ENCODE results near the gene CUEDC1.

The CUEDC1 gene

DNA sequence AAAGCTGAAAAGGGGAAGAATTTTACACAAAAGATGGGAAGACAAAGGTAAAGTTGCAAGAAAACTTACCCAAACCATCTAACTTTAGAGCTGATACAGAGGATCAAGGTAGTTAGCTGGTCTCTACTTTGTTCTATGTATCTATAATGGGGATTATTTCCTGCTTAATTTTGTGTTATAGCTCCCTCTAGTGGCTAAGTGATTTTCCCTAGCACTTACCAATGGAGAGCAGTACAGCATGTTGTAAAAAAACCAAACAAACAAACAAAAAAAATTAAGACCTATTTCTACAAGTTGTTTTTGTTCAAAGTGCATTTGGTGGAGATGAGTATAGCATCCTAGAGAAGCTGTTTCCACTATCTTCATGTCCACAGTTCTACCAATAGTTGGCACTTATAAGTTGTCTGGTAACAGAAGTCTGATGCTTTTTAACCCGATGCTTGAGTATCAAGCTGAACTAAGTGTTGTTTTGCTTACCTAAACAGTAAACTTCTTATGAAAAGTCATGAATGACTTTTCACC, 44.3 kb upstream of the CUEDC1 start:
- intact Hi-C loops (cut with DNase I; ENCODE audit: low total_unique reads), result loop anchor here (10.0 kb wide), 2 partner anchors 115 to 745 kb away; partner anchors contain the start of gene MSI2
- TF ChIP-seq, protein P1, sequence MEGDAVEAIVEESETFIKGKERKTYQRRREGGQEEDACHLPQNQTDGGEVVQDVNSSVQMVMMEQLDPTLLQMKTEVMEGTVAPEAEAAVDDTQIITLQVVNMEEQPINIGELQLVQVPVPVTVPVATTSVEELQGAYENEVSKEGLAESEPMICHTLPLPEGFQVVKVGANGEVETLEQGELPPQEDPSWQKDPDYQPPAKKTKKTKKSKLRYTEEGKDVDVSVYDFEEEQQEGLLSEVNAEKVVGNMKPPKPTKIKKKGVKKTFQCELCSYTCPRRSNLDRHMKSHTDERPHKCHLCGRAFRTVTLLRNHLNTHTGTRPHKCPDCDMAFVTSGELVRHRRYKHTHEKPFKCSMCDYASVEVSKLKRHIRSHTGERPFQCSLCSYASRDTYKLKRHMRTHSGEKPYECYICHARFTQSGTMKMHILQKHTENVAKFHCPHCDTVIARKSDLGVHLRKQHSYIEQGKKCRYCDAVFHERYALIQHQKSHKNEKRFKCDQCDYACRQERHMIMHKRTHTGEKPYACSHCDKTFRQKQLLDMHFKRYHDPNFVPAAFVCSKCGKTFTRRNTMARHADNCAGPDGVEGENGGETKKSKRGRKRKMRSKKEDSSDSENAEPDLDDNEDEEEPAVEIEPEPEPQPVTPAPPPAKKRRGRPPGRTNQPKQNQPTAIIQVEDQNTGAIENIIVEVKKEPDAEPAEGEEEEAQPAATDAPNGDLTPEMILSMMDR (IDR thresholded peaks at IDR 0.05), result peak; percentile 76 to 80
- Histone ChIP-seq H3K4me3 (no peak overlapping the region), H3K27ac (peak overlapping the region in 1 of 2 donors; percentile 20), H3K27me3 (no peaks in the 10 kb centered on the region), H3K9me3 (no peaks in the 10 kb centered on the region), H3K4me1 (peaks cover 0 to 46% (median 14%) of the 10 kb centered on the region in 4 donors), H3K36me3 (peaks cover 27 to 48% (median 38%) of the 10 kb centered on the region in 3 donors)
- no peak for DNase-seq

DNA sequence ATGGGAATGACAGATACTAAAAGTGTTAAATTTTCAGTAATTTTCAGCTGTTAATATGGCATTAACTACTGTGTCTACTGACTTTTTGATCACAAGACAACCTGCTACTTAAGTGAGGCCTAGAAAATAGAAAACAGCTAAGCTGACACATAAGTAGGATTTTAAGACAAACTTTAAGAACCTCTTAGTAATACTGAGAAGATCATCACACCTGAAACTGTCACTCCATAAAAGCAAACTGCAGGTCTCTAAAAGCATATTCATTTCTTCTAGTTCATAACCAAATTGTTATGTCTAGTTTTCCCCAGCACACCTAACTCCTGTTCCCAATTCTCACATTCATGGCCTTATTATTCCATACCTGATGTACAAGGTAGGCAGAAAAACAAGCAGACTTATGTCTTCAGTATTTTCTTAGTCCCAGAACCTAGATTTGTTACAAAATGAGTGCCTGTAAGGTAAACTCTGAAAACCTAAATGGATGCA, 43.8 kb upstream of the CUEDC1 start:
- intact Hi-C loops (cut with DNase I; ENCODE audit: low total_unique reads), result no loop called here
- TF ChIP-seq, protein P1 (IDR thresholded peaks at IDR 0.05), result no peak
- Histone ChIP-seq H3K4me3 (no peak overlapping the region), H3K4me1 (peaks cover 0 to 41% (median 11%) of the 10 kb centered on the region in 4 donors), H3K9me3 (no peaks in the 10 kb centered on the region), H3K27me3 (no peaks in the 10 kb centered on the region), H3K27ac (no peak overlapping the region), H3K36me3 (peaks cover 23 to 43% (median 33%) of the 10 kb centered on the region in 3 donors)
- no peak for DNase-seq

DNA sequence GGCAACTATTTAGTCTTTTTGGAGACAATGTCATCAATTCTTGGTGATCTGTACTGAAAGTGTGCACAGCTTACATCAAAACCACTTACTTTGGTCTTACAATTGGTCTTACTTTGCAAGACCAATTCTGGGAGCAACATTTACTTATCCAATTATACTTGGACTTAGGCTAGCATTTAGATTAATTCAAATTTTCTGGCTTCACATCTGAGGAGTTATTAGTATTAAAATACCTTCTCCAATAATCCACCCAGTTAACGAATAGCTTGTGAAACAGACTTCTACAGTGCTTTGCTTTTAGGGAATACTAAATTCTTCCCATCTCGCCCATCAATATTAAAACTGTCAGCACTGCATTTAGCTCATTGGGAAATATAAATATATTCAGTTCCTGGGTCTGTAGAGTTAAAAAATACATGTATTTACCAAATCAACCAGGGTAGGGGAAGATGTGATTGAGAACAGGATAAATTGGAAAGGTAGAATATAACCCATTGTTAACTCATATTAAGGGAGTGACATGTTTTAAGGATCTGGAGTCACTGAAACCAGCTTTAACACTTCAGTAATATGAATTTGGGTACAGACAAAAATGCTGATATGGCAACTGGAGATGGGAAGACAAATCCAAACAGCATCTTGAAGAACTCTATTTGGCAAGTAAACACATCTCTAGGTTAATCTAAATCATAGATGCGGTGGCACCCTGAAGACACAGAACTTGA, 42.0 kb upstream of the CUEDC1 start:
- Histone ChIP-seq H3K4me1 (peaks cover 0 to 23% (median 13%) of the 10 kb centered on the region in 4 donors), H3K4me3 (no peak overlapping the region), H3K36me3 (peaks cover 6 to 25% (median 20%) of the 10 kb centered on the region in 3 donors), H3K27me3 (no peaks in the 10 kb centered on the region), H3K27ac (no peak overlapping the region), H3K9me3 (no peaks in the 10 kb centered on the region)
- intact Hi-C loops (cut with DNase I; ENCODE audit: low total_unique reads), result loop anchor here (2.0 kb wide), 1 partner anchor 130 kb away; no protein-coding TSS in a partner anchor
- DNase-seq, result no peak
- TF ChIP-seq, protein P1 (IDR thresholded peaks at IDR 0.05), result no peak

DNA sequence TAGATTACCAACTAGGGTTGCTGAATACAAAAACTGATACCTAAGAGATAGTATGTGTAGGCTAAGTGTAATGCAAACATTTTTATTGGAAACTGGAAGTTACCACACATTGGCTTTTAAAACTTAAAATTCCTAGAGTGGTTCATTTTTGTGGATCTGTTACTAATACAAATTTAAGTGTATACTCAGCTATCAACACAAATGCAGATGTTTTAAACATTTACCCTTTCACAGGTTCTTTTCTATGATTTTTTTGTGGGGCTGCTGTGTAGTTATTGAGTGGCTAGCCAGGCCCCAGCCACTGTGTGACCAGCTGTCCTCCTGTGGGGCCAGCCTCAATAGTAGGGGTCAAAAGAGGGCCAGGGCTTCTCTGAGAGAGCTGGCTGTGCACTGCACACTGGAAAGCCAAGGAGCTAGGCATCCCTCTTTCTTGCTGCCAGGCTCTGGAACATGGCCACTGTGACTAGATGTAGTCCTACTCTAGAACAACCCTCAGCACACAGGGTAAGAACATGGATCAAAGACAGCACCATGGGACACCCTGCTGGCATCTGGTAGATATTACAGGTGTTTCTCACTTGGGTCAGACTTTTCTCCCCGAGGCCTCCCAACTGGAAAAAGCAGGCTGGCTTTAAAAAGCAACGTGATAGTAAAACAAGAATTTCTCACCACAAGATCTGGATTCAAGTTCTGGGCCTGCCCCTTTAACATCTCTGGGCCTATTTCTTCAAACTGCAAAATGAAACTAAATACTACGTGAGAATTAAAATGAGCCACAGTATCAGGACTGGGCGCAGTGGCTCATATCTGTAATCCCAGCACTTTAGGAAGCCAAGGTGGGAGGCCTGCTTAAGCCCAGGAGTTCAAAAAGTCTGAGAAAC, 40.1 kb upstream of the CUEDC1 start:
- Histone ChIP-seq H3K36me3 (peaks cover under 1 to 14% (median 8%) of the 10 kb centered on the region in 3 donors), H3K27me3 (no peaks in the 10 kb centered on the region), H3K9me3 (no peaks in the 10 kb centered on the region), H3K4me3 (no peak overlapping the region), H3K27ac (peak overlapping the region; percentile 61 to 66), H3K4me1 (peaks cover 0 to 18% (median 7%) of the 10 kb centered on the region in 4 donors)
- DNase-seq, result peak; percentile 60 to 87
- intact Hi-C loops (cut with DNase I; ENCODE audit: low total_unique reads), result no loop called here
- TF ChIP-seq, protein P1 (IDR thresholded peaks at IDR 0.05), result peak; percentile 65 to 76

DNA sequence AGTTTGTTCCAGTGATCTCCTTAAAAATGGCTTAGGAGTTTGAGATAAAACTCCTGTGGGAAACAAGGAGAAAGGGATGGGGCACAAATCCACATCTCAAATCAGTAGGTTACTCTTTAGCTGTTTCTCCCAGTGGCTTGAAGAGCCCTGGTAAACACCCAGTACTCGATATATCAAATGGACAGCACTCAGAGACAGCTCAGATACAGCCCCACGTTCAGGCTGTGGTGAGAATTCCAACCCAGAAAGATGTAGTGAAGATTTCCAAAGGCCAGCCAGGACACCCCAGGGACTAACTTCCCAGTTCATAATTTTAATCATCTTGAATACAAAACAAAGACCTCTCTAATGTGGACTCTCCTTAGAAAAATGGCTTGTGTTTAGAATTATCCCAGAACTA, 39.2 kb upstream of the CUEDC1 start:
- intact Hi-C loops (cut with DNase I; ENCODE audit: low total_unique reads), result no loop called here
- Histone ChIP-seq H3K27ac (peak overlapping the region; percentile 61 to 66), H3K4me1 (peaks cover 0 to 18% (median 7%) of the 10 kb centered on the region in 4 donors)

More for the DNA sequence above, 39.2 kb upstream of the CUEDC1 start:
- TF ChIP-seq, protein P1 (IDR thresholded peaks at IDR 0.05), result no peak
- Histone ChIP-seq H3K27me3 (no peaks in the 10 kb centered on the region), H3K36me3 (peaks cover 0 to 11% (median 0%) of the 10 kb centered on the region in 3 donors), H3K9me3 (no peaks in the 10 kb centered on the region), H3K4me3 (no peak overlapping the region)
- DNase-seq, result no peak
